OCI-M1 (cell line): ENCODE data around the gene C17orf114.
"Not testable (repeated sequence)": the region's sequence is repeated elsewhere in the genome, so short reads cannot be mapped to it uniquely, and the experiment has no call there.

Experiments used
- DNase-seq: peaks from one replicate; lab custom pipeline; 2025; lab: John Stamatoyannopoulos, UW

The C17orf114 gene

GRCh38 chr17:4802228-4802627, at the start of gene C17orf114:
Gene C17orf114, minus strand, starts transcription at chr17:4802328.
- DNase-seq = no peak

- no peak for DNase-seq
These were observed 49.0 kb upstream of the C17orf114 start for GRCh38 chr17:4851084-4851483.

DNA sequence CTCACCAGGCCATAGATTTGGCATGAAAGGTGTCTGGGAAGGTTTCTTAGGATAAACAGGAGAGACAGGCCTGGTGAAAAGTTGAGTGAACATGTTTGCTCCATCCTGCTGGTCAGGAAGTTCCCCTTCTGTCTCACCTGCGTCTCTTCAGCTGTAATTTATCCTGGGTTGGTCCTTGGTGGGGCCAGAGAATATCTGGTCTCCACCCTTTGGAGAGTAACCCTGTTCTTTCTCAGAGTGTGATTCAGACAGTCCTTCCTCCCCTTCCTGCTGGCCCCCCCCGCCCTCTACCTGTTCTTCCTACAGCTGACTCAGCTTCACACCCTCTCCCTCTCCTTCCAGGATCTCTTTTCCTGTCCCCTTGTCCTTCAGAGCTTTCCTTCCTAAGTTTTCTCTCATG, 48.1 kb upstream of the C17orf114 start:
- DNase-seq = no peak

DNA sequence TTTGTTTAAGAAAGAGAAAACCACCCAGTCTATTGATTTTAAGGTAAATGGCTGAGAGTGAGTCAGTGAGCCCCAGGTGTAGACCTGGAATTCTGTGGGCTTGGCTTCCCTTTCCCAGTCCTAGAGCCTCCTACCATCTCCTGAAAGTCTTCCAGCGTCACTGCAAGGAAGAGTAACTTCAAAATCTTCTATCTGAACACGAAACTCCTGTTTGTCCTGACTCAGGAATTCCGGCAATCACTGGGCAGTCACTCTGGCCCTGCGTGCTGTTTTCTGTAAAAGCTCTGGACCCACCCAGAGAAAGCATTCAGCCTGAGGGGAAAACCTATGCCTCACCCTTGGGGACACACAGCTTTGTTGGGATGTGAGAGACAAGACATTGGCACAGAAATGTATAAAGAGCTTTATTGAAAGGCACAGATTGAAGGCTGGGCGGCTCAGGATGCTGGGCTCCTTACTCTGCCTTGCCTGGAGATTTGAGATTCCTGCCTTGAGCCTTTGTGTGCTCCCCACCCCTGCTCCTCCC, 46.9 kb upstream of the C17orf114 start:
- DNase-seq = no peak

DNA sequence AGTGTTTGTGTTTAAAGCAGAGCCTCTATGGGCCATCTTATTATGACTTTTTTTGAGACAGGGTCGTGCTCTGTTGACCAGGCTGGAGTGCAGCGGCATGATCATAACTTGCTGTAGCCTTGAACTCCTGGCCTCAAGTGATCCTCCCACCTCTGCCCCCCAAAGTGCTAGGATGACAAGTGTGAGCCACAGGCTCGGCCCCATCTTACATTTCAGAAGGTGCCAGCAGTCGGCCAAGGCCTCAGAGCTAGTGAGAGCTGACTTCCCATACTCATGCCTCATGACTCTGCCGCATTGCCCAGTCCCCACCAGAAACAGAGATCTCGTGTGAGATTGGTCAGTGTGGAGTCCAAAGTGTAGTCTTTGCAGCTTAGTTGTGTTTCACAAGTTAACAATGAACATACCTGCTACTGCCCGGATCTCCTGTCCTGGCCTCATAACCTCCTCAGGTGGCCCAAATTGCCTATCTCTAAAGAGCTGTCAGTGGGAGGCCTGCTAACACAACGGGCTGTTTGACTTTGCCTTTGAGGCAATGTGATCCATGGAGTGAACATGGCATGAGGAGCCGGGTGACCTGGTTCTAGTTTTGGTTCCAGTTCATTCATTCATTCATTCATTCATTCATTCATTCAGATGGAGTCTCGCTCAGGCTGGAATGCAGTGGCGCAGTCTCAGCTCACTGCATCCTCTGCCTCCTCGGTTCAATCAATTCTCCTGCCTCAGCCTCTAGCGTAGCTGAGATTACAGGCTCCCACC, 44.7 kb upstream of the C17orf114 start:
- DNase-seq = no peak

DNA sequence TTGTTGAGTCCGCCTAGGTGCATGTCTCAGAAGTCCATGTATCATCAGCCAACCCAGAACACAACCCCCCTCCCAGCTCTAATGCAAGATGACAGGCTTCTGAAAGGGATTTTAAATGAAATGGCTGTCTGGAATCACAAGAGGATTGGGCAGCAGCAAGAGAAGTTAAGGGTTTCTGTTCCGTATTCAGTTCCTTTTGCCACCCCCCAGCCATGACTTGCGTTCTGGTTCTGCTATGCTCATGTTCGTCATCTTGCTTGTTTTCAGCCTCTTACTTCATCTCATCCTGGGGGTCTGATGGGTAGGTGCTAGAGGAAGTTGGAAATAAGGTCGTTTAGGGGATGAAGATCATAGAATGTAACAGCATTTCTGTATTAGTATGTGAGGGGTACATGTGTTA, 43.0 kb upstream of the C17orf114 start:
- DNase-seq = no peak

DNA sequence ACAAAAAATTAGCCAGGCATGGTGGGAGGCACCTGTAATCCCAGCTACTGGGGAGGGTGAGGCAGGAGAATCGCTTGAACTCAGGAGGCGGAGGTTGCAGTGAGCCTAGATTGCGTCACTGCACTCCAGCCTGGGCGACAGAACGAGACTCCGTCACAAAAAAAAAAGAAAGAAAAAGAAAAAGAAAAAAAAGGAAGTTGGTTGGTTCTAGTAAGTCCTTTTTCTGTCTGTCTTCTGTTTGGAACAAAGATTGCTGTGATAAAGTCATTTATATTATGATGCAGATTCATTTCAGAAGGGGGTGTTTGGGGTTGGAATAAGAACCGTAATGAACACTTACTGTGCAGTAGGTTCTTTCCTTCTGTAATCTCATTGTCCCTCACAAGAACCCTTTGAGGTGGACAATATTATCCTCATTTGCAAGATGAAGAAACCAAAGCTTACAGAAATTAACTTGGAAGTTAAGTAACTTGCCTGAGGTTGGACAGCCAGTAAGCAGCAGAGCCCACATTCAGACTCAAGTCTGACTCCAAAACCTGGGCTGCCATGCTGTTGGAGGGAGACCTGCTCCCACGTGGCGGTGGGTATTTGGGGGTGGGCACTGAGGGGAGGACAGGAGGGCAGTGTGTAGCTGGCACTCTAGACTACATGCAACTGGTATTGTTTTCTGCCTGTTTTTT, 41.3 kb upstream of the C17orf114 start:
- DNase-seq = peak; percentile 72

- no peak for DNase-seq
These were observed 40.2 kb upstream of the C17orf114 start for GRCh38 chr17:4842376-4842775.

DNA sequence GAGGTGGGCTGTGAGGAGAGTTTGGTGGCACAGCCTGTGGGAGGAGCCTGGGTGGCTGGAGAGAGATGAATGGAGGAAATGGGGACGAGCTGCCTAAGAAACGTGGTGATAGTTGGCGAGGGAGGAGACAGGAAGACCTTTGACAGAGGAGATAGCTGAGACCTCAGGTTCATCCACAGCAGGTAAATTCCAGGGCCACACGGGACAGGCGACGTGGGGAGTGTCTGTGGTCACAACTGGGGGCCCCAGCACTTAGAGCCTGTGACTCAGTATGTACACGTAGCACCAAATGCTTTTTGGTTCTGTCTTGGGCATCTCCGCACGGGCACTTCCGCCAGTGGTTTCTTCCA, 38.7 kb upstream of the C17orf114 start:
- DNase-seq = no peak

GRCh38 chr17:4839965-4840892, 38.1 kb upstream of the C17orf114 start:
- no peak for DNase-seq

- no peak for DNase-seq
These were observed 37.1 kb upstream of the C17orf114 start for GRCh38 chr17:4839221-4839620.

DNA sequence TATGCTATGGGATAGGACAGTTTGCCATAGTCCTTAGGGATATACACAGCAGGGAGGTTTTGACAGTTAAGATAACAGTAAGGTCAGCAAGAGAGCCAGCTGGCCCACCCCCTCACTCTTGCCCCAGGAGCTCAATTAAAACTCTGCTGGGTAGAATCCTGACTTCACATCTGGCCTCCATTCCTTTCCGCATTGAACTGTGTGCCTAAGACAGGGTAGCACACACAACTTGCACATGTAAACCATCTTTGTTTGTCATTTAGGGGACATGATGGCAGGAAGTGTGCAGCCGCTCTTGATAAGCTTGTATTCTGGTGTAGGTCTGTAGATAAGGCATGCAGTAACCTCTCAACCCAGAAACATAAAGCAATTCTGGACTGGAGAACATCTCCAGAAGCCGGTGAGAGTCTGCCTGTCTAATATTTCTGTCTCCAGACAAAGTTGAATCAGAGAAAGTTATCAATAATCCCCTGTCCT, 36.2 kb upstream of the C17orf114 start:
- DNase-seq = peak; percentile 74

DNA sequence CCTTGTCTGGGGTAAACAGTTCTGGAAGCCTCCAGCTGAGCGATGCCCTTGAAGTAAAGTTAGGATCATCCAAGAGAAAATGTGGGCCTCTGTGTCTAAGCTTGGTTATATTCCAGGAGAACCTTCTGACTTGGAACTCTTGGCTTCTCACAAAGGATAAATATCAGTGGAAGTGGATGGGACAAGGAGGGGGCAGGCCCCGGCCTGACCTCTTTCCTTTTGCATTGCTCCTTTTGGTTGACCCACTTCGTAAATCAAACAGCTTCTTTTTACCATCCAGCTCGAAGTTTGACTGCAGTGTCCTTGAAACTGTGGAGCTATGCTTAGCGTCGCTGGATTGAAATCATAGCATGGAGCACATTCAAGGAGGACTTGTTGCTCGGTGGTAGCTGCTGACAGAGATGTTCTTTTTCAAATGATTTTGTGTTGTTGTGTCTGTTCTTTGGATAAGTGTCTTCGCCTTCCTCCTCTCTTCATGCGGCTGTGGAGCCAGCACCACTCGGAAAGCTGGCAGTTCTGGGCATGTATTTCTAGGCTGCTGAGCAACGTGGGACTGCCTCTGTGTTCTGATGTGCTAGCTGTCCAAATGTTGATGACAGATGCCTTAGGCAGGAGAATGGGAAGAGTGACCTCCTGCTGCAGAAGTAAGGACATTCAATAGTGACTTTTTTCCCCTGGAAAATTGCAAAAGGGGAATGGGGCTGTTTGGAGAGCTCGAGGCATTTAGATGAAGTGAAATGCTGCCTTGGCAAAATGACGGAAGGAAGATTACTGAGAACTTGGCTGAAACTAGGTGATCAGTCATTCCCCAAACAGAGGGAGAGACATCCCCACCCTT, 35.6 kb upstream of the C17orf114 start:
- DNase-seq = no peak

DNA sequence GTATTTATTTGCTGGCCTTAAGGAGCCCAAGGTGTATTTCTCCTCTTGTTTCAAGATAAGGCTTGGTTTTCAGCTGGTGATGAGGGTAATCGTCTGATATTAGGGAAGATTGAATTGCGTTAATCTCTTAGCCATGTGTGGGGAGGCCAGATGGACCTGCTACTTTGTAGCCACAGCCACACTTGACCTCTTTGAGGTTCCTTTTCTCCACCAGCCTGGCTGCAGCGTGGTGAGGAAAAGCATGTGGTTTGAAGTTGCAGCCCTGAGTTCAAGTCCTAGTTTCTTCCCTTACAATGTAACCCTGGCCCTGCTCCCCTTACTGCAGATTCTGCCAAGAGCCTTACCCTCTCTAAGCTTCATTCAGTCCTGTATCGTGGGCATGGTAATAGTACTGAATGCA, 34.1 kb upstream of the C17orf114 start:
- no peak for DNase-seq

GRCh38 chr17:4834681-4835020, 32.5 kb upstream of the C17orf114 start:
- DNase-seq = no peak

- DNase-seq = peak; percentile 62
These were observed 32.0 kb upstream of the C17orf114 start for GRCh38 chr17:4833941-4834680.

DNA sequence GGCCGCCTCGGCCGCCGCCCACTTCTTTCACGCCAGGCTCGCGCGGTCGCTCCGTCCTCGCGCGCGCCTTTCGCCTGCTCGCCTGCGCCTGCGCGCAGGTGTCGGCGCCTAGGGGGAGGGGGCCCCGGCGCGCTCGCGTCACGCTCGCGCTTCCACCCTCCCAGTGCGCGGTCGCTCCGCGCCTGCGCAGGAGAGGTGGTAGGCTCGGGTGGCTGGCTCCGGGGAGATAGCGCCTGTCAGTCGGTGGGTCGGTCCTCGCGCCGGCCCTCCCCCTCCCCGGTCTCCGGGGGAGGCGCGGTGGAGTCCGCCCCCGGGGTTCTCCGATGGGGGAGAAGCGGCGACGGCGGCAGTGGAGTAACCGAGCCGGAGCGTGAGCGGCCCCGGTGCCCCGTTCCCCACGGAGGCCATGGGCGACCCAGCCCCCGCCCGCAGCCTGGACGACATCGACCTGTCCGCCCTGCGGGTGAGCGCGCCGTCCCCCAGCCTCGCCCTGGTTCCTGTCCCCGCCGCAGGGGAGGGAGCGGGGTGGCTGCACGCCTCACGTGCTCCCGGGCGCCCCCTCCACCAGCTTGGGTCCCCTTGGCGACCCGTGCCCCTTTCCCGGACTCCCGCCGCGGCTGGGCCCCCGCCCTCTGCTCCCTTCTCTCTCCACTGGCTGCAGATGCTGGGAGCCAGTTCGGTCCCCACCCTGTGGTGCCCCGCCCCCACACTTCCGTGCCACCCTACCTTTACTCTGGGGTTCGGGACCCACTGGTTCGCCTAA, 31.2 kb upstream of the C17orf114 start, which contains the start of gene MINK1:
Gene MINK1, plus strand, starts transcription at position 163 of the 763 bp plus-strand sequence. Its CDS starts 244 bp downstream, at position 407.
- DNase-seq = peak; percentile 97

- not testable (repeated sequence) for DNase-seq
These were observed 30.7 kb upstream of the C17orf114 start for GRCh38 chr17:4832829-4833177.

GRCh38 chr17:4827399-4827798, 25.3 kb upstream of the C17orf114 start:
- DNase-seq = no peak
